SK-N-SH (cell line): ENCODE data around the gene RNF148.

ENCODE experiments used
- CHD2 ChIP-seq: fragments of 150-350 bp; IDR thresholded peaks from 2 replicates; pipeline ENCODE4 v1.6.1; 2018; ENCODE audit warnings: low read length; ENCODE audit not compliant: partially characterized antibody
- CTCF ChIP-seq: fragments of 200-600 bp; sonication (generic); IDR thresholded peaks from 2 replicates; pipeline ENCODE4 v1.6.1; 2017; ENCODE audit warnings: antibody characterized with exemption, mild to moderate bottlenecking, moderate library complexity
- EP300 ChIP-seq, 2 experiments: IDR thresholded peaks; 2 replicates each; pipeline versions ENCODE4 v1.4.0 to v1.6.1; 2012; ENCODE audit warnings: borderline replicate concordance in 1 of 2, low read depth in 1 of 2, low read length in 1 of 2
- FOXM1 ChIP-seq: IDR thresholded peaks from 2 replicates; pipeline ENCODE4 v1.4.0; 2012; ENCODE audit warnings: low read depth, mild to moderate bottlenecking
- GABPA ChIP-seq: IDR thresholded peaks from 2 replicates; pipeline ENCODE4 v1.4.0; 2012; ENCODE audit warnings: low read depth, mild to moderate bottlenecking
- MXI1 ChIP-seq: IDR thresholded peaks from 2 replicates; pipeline ENCODE4 v1.6.1; 2012; ENCODE audit warnings: mild to moderate bottlenecking, low read depth, low read length, improper control_type of control experiment
- SMC3 ChIP-seq: IDR thresholded peaks from 2 replicates; pipeline ENCODE4 v1.6.1; 2012; ENCODE audit warnings: low read depth, low read length, improper control_type of control experiment
- TAF1 ChIP-seq: IDR thresholded peaks from 2 replicates; pipeline ENCODE4 v1.6.1; 2012; ENCODE audit warnings: low read depth, mild to moderate bottlenecking, low read length, moderate library complexity, borderline replicate concordance
- ZBTB33 ChIP-seq: IDR thresholded peaks from 2 replicates; pipeline ENCODE4 v1.4.0; 2012; ENCODE audit warnings: low read depth, borderline replicate concordance

GRCh38 chr7:122710916-122711315 lies 8.2 kb upstream of the RNF148 start:
- TF ChIP-seq CHD2 (no peak), CTCF (no peak), EP300 (IDR thresholded peaks at IDR 0.05; ENCODE audit: borderline replicate concordance in 1 of 2, low read depth in 1 of 2, low read length in 1 of 2) (no peak), GABPA (no peak), FOXM1 (no peak), ZBTB33 (no peak), MXI1 (no peak), SMC3 (no peak), TAF1 (no peak)
